IMR-90 (cell line): ENCODE data around the gene ANKRD11. TPM values are rescaled to one million over a fixed set of nuclear protein-coding genes. Genes with fewer than 3 reads are reported as not detected.

Source experiments
- ATAC-seq: fragments of 200-7000 bp; cut with Tn5 transposase; 2 replicates; pipeline ENCODE4 v1.9.1; 2020; ENCODE audit warnings: low read depth, mild to moderate bottlenecking, moderate library complexity
- BruUV-seq: library from RNA; stranded (reverse); fragments of 400-500 nt; replicated peaks from 2 replicates; lab custom pipeline; 2021; lab: Mats Ljungman, UMichigan
- CTCF ChIA-PET: fragments of 300-600 bp; formaldehyde crosslinking; extraction: SDS; loops from one replicate; lab custom pipeline; 2021; ENCODE audit warnings: antibody characterized with exemption; lab: Yijun Ruan, JAX
- POLR2A ChIA-PET: fragments of 300-600 bp; sonication (Branson Sonifier 250); formaldehyde crosslinking; loops from one replicate; lab custom pipeline; 2022; ENCODE audit warnings: antibody characterized with exemption; ENCODE audit not compliant: unreplicated experiment; lab: Charles Lee
- DNase-seq: peaks from one replicate; pipeline ENCODE4 v3.0.0; 2013
- H2AFZ ChIP-seq: replicated peaks from 2 replicates; pipeline ENCODE3; 2013; ENCODE audit warnings: low read length, mild to moderate bottlenecking; ENCODE audit not compliant: poor library complexity
- H2AK5ac ChIP-seq: 2 replicates; pipeline ENCODE4 v1.6.1; 2013; ENCODE audit warnings: low read depth, low read length, inconsistent platforms
- H2AK9ac ChIP-seq: replicated peaks from 2 replicates; pipeline ENCODE3; 2013; ENCODE audit warnings: mild to moderate bottlenecking, low read depth, low read length, moderate library complexity; ENCODE audit not compliant: poor library complexity
- H2BK120ac ChIP-seq: 2 replicates; pipeline ENCODE4 v1.6.1; 2013; ENCODE audit warnings: low read depth, low read length, inconsistent platforms
- H2BK15ac ChIP-seq: 3 replicates; pipeline ENCODE4 v1.6.1; 2013; ENCODE audit warnings: low read depth, low read length, inconsistent platforms
- H2BK20ac ChIP-seq: 2 replicates; pipeline ENCODE4 v1.6.1; 2013; ENCODE audit warnings: low read depth, mild to moderate bottlenecking, inconsistent platforms, low read length, moderate library complexity
- H2BK5ac ChIP-seq: 2 replicates; pipeline ENCODE4 v1.6.1; 2013; ENCODE audit warnings: mild to moderate bottlenecking, low read depth, low read length, inconsistent platforms; ENCODE audit not compliant: poor library complexity, severe bottlenecking
- H3K14ac ChIP-seq: replicated peaks from 2 replicates; pipeline ENCODE4 v1.6.1; 2013; ENCODE audit warnings: low read depth, low read length, inconsistent platforms
- H3K18ac ChIP-seq: 2 replicates; pipeline ENCODE4 v1.6.1; 2013; ENCODE audit warnings: low read depth, low read length, control low read depth
- H3K23ac ChIP-seq: 2 replicates; pipeline ENCODE4 v1.6.1; 2013; ENCODE audit warnings: low read depth, low read length, inconsistent platforms
- H3K27ac ChIP-seq: 2 replicates; pipeline ENCODE4 v1.5.1; 2013; ENCODE audit warnings: mild to moderate bottlenecking, control low read depth, low read length; ENCODE audit not compliant: insufficient read depth
- H3K27me3 ChIP-seq: 2 replicates; pipeline ENCODE4 v1.6.1; 2013; ENCODE audit warnings: low read length; ENCODE audit not compliant: control insufficient read depth, insufficient read depth
- H3K36me3 ChIP-seq: 2 replicates; pipeline ENCODE4 v1.6.1; 2013; ENCODE audit warnings: low read length, mixed read lengths; ENCODE audit not compliant: control insufficient read depth, insufficient read depth
- H3K4ac ChIP-seq: 2 replicates; pipeline ENCODE4 v1.6.1; 2013; ENCODE audit warnings: low read depth, low read length, inconsistent platforms
- H3K4me1 ChIP-seq: 2 replicates; pipeline ENCODE4 v1.6.1; 2013; ENCODE audit warnings: low read length, mixed read lengths; ENCODE audit not compliant: control insufficient read depth, insufficient read depth
- H3K4me2 ChIP-seq: 2 replicates; pipeline ENCODE4 v1.6.1; 2013; ENCODE audit warnings: low read depth, mild to moderate bottlenecking, control low read depth, low read length, moderate library complexity
- H3K4me3 ChIP-seq: 2 replicates; pipeline ENCODE4 v1.5.1; 2013; ENCODE audit warnings: low read depth, mild to moderate bottlenecking, control low read depth, low read length, moderate library complexity; ENCODE audit not compliant: insufficient read depth
- H3K56ac ChIP-seq: 2 replicates; pipeline ENCODE4 v1.6.1; 2013; ENCODE audit warnings: low read length, inconsistent platforms; ENCODE audit not compliant: insufficient read depth; ENCODE audit errors: extremely low read depth
- H3K79me1 ChIP-seq, 2 experiments: 2 replicates each; pipeline ENCODE4 v1.6.1; 2013; ENCODE audit warnings: low read length in 2 of 2, inconsistent platforms in 1 of 2, low read depth in 1 of 2
- H3K9ac ChIP-seq: 2 replicates; pipeline ENCODE4 v1.6.1; 2013; ENCODE audit warnings: low read depth, low read length, control low read depth
- H3K9me1 ChIP-seq: 2 replicates; pipeline ENCODE4 v1.6.1; 2013; ENCODE audit warnings: low read length, inconsistent platforms; ENCODE audit not compliant: insufficient read depth
- H3K9me3 ChIP-seq: 2 replicates; pipeline ENCODE4 v1.6.1; 2013; ENCODE audit warnings: low read length; ENCODE audit not compliant: control insufficient read depth, insufficient read depth
- H4K20me1 ChIP-seq: 2 replicates; pipeline ENCODE4 v1.6.1; 2013; ENCODE audit warnings: low read length, inconsistent platforms; ENCODE audit not compliant: insufficient read depth
- H4K5ac ChIP-seq: 2 replicates; pipeline ENCODE4 v1.6.1; 2013; ENCODE audit warnings: mild to moderate bottlenecking, low read depth, low read length, control low read depth
- H4K8ac ChIP-seq, 2 experiments: 2 replicates each; pipeline ENCODE4 v1.6.1; 2013; ENCODE audit warnings: low read depth in 2 of 2, low read length in 2 of 2, control low read depth in 1 of 2, inconsistent platforms in 1 of 2
- H4K91ac ChIP-seq: 2 replicates; pipeline ENCODE4 v1.6.1; 2013; ENCODE audit warnings: low read depth, low read length, inconsistent platforms; ENCODE audit not compliant: insufficient read depth
- BHLHE40 ChIP-seq: fragments of 150-350 bp; IDR thresholded peaks from 2 replicates; pipeline ENCODE4 v1.6.1; 2016; ENCODE audit warnings: mild to moderate bottlenecking, low read depth, low read length
- CEBPB ChIP-seq: IDR thresholded peaks from 2 replicates; pipeline ENCODE4 v1.6.1; 2012; ENCODE audit warnings: low read depth, low read length, improper control_type of control experiment
- CHD1 ChIP-seq: IDR thresholded peaks from 2 replicates; pipeline ENCODE4 v1.6.1; 2012; ENCODE audit warnings: low read depth, low read length, improper control_type of control experiment
- CTCF ChIP-seq: conservative IDR thresholded peaks from 2 replicates; pipeline ENCODE4 v1.5.1; 2012; ENCODE audit warnings: mild to moderate bottlenecking, low read depth, low read length, improper control_type of control experiment
- ELK1 ChIP-seq: fragments of 150-350 bp; IDR thresholded peaks from 2 replicates; pipeline ENCODE4 v1.6.1; 2016; ENCODE audit warnings: low read depth, mild to moderate bottlenecking, low read length, moderate library complexity, borderline replicate concordance
- FOS ChIP-seq: fragments of 150-350 bp; IDR thresholded peaks from 2 replicates; pipeline ENCODE4 v1.6.1; 2016; ENCODE audit warnings: low read depth, low read length
- MAFK ChIP-seq: IDR thresholded peaks from 2 replicates; pipeline ENCODE4 v1.6.1; 2012; ENCODE audit warnings: low read depth, low read length, improper control_type of control experiment
- MAZ ChIP-seq: IDR thresholded peaks from 2 replicates; pipeline ENCODE4 v1.6.1; 2012; ENCODE audit warnings: low read depth, mild to moderate bottlenecking, low read length, improper control_type of control experiment, moderate library complexity, borderline replicate concordance
- NFE2L2 ChIP-seq: fragments of 150-350 bp; IDR thresholded peaks from 2 replicates; pipeline ENCODE4 v1.6.1; 2016; ENCODE audit warnings: low read depth, mild to moderate bottlenecking, low read length
- POLR2A ChIP-seq: IDR thresholded peaks from 2 replicates; pipeline ENCODE4 v1.6.1; 2012; ENCODE audit warnings: mild to moderate bottlenecking, low read depth, low read length
- USF2 ChIP-seq: fragments of 150-350 bp; IDR thresholded peaks from 2 replicates; pipeline ENCODE4 v1.6.1; 2017; ENCODE audit warnings: mild to moderate bottlenecking, antibody characterized with exemption, low read length, low read depth
- WGBS, 2 experiments: methylation state at CpG; one replicate each; pipeline versions ENCODE4 v1.1.5 to v1.1.7; 2013; ENCODE audit warnings: missing lambda C conversion rate in 2 of 2; ENCODE audit not compliant: insufficient read length in 1 of 2; ENCODE audit errors: extremely low coverage in 2 of 2; 5-methylcytosine and 5-hydroxymethylcytosine counted together
- dilution Hi-C: fragments of 300-500 bp; cut with HindIII; formaldehyde crosslinking; loops from one replicate; pipeline ENCODE4 v1.14.3; 2018; ENCODE audit warnings: low sequenced_read_pairs; ENCODE audit not compliant: unreplicated experiment
- in situ Hi-C: fragments of 300-500 bp; cut with MboI; formaldehyde crosslinking; loops from 3 replicates; pipeline ENCODE4 v1.14.3; 2019; ENCODE audit warnings: low sequenced_read_pairs, inconsistent platforms, mixed read lengths
- intact Hi-C: fragments of 100-400 bp; cut with micrococcal nuclease; formaldehyde crosslinking; loops from 2 replicates; pipeline ENCODE4 v1.10.0; 2022
- polyA plus RNA-seq, 3 experiments: library from polyadenylated mRNA; depleted of rRNA; stranded (reverse); fragments of >200 nt; gene quantifications; 2 replicates each; pipeline ENCODE4 v1.2.3, GENCODE V29; 2012; ENCODE audit warnings: low replicate concordance in 1 of 3
- total RNA-seq: library from RNA; depleted of rRNA; stranded (reverse); fragments of >200 nt; gene quantifications from 2 replicates; pipeline ENCODE4 v1.2.3, GENCODE V29; 2012

Gene ANKRD11
- total and polyA plus RNA-seq, 2 of the 4 experiments (the other 2 are of a cell fraction) = 46.8 to 71.9 TPM

- Histone ChIP-seq H3K4me1 (no peaks in the 10 kb centered on the region), H3K4me2 (no peak overlapping the region), H3K23ac (no peak overlapping the region), H3K36me3 (peaks cover 66% of the 10 kb centered on the region), H3K79me1 (peaks cover 23 to 70% of the 10 kb centered on the region in 2 experiments; a peak in 3 of 4 replicates), H3K18ac (no peak overlapping the region), H3K9ac (no peak overlapping the region), H4K8ac (no peak overlapping the region), H2AFZ (no peak overlapping the region), H2AK5ac (no peak overlapping the region), H3K27ac (no peak overlapping the region), H2BK5ac (no peak overlapping the region), H3K4ac (no peak overlapping the region), H2BK20ac (no peak overlapping the region), H2BK120ac (no peak overlapping the region), H4K91ac (no peak overlapping the region), H2BK15ac (no peak overlapping the region), H4K20me1 (peaks cover 30% of the 10 kb centered on the region), H2AK9ac (no peak overlapping the region), H4K5ac (no peak overlapping the region), H3K9me3 (no peaks in the 10 kb centered on the region), H3K27me3 (no peaks in the 10 kb centered on the region), H3K56ac (no peak overlapping the region), H3K14ac (no peak overlapping the region), H3K4me3 (no peak overlapping the region), H3K9me1 (0 out of 2 replicates have a peak, but pooled peaks cover 3% of the 10 kb centered on the region)
- in situ Hi-C loops = no loop called here
- 94% methylated on average over 5 of the region's 7 CpGs; no CpG with 5 or more reads in 1 of the 2 experiments for WGBS, 2 experiments
- TF ChIP-seq ELK1 (no peak), FOS (no peak), BHLHE40 (no peak), CHD1 (no peak), MAZ (no peak), POLR2A (no peak), CTCF (no peak), CEBPB (no peak), USF2 (no peak), NFE2L2 (no peak), MAFK (no peak)
- BruUV-seq = no TSS peak
- DNase-seq (no peak), ATAC-seq (no peak)
- intact Hi-C loops = no loop called here
- dilution Hi-C loops = no loop called here
- CTCF ChIA-PET = no interaction called here
- POLR2A ChIA-PET = no interaction called here
These were observed 47.2 kb upstream of the ANKRD11 start for GRCh38 chr16:89537549-89537925.
